HTERT RPE-1 (cell line): ENCODE data around the gene MGAT5.

Source experiments
- in situ Hi-C: fragments of 300-500 bp; cut with MboI; formaldehyde crosslinking; loops from 4 replicates; pipeline ENCODE4 v1.14.3; 2020; ENCODE audit warnings: low sequenced_read_pairs

MGAT5 gene

GRCh38 chr2:134392442-134393074 lies 138.7 kb downstream of the MGAT5 start:
- in situ Hi-C loops: no loop called here

GRCh38 chr2:134393075-134393461 lies 139.2 kb downstream of the MGAT5 start:
- in situ Hi-C loops: no loop called here

GRCh38 chr2:134395779-134396178 lies 141.9 kb downstream of the MGAT5 start:
- in situ Hi-C loops: no loop called here

GRCh38 chr2:134396493-134396892 lies 142.6 kb downstream of the MGAT5 start:
- in situ Hi-C loops: no loop called here

- in situ Hi-C loops: no loop called here
These were observed 143.4 kb downstream of the MGAT5 start for GRCh38 chr2:134397146-134397896.

- in situ Hi-C loops: no loop called here
These were observed 144.4 kb downstream of the MGAT5 start for GRCh38 chr2:134398300-134398699.

- in situ Hi-C loops: no loop called here
These were observed 145.2 kb downstream of the MGAT5 start for GRCh38 chr2:134399096-134399495.

GRCh38 chr2:134401081-134401497 lies 147.2 kb downstream of the MGAT5 start:
- in situ Hi-C loops: no loop called here

GRCh38 chr2:134401789-134402188 lies 147.9 kb downstream of the MGAT5 start:
- in situ Hi-C loops: no loop called here

- in situ Hi-C loops: no loop called here
These were observed 148.5 kb downstream of the MGAT5 start for GRCh38 chr2:134402410-134402809.

- in situ Hi-C loops: no loop called here
These were observed 151.8 kb downstream of the MGAT5 start for GRCh38 chr2:134405611-134406081.

- in situ Hi-C loops: no loop called here
These were observed 152.4 kb downstream of the MGAT5 start for GRCh38 chr2:134406311-134406710.

GRCh38 chr2:134406736-134407135 lies 152.9 kb downstream of the MGAT5 start:
- in situ Hi-C loops: no loop called here

- in situ Hi-C loops: no loop called here
These were observed 153.4 kb downstream of the MGAT5 start for GRCh38 chr2:134407154-134407890.

- in situ Hi-C loops: no loop called here
These were observed 154.5 kb downstream of the MGAT5 start for GRCh38 chr2:134408386-134408785.

GRCh38 chr2:134408791-134409190 lies 154.9 kb downstream of the MGAT5 start:
- in situ Hi-C loops: no loop called here

- in situ Hi-C loops: no loop called here
These were observed 156.1 kb downstream of the MGAT5 start for GRCh38 chr2:134410006-134410405.

GRCh38 chr2:134410831-134411231 lies 157.0 kb downstream of the MGAT5 start:
- in situ Hi-C loops: no loop called here

GRCh38 chr2:134411279-134411827 lies 157.5 kb downstream of the MGAT5 start:
- in situ Hi-C loops: no loop called here

- in situ Hi-C loops: no loop called here
These were observed 158.2 kb downstream of the MGAT5 start for GRCh38 chr2:134411828-134412638.

- in situ Hi-C loops: no loop called here
These were observed 158.7 kb downstream of the MGAT5 start for GRCh38 chr2:134412639-134412999.
